HG02943 (cell line): ENCODE measurements around the gene GPSM1.

Source experiments
- ATAC-seq: cut with Tn5 transposase; IDR thresholded peaks from one replicate; pipeline ENCODE4 v1.9.1; 2021; ENCODE audit warnings: mild to moderate bottlenecking, low read depth, moderate library complexity; ENCODE audit not compliant: unreplicated experiment

Gene GPSM1

DNA sequence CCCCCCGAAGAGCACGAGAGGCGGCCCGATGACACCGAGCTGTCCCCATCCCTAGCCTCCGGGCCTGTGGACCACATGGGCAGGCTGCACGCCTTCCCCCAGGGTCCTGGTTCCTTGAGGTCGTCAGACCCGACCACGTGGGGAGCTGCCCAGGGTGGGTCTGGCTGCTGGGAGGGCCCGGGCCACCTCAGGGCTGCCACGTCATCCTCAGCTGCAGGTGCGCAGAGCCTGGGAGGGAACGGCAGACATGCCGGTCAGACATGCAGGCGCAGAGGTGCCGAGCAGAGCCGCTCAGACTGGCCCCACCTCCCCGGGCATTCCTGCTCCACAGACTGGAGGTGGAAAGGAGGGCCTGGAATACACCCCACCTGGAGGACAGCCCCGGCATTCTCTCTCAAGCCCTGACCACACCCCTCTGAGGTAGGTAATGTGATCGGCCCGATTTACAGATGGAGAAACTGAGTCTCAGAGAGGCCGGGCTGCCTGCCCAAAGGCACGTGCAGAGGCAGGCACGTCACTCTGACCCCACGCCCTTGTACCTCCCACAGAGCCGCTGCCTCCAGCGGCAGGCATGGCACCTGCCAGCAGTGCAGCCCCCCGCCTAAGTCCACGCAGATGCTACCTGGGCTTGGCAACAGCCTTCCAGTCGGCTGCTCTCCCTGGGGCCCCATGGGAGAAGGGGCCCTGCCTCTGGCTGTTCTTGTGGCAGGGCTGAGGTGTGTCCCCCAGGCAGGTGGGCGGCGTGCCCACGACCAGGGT, 24.1 kb upstream of the GPSM1 start:
- no peak for ATAC-seq

DNA sequence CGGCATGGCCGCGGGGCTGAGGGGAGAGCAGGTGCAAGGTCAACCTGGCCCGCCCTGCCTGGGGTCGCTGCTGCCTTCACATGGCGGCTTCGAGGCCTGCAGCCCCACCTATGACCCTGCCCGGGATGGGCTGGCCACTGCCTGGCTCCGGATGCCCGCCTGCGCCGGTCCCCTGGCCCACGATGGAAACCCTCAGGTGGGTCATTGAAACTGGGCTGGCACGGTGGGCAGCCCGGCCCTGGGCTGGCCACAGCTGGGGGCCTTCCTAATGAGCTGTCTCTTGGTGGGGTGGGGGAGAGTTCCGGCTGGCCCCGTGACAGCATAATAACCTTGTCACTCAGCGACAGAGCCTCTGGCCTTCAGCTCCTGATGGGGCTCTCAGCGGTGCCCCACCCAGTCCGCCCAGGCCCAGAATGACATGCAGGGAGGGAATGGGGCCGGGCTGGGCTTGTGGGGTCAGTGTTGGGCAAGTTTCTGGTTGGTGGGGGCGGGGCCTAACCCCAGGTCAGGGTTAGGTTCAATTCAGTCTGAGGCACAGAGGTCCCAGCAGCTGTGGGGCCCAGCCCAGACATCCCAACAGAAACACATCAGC, 23.4 kb upstream of the GPSM1 start, which contains the start of gene CCDC187:
CCDC187 (minus strand) TSS at position 270 of the 592 bp plus-strand sequence; CDS start at position 6, 264 bp downstream.
- no peak for ATAC-seq

DNA sequence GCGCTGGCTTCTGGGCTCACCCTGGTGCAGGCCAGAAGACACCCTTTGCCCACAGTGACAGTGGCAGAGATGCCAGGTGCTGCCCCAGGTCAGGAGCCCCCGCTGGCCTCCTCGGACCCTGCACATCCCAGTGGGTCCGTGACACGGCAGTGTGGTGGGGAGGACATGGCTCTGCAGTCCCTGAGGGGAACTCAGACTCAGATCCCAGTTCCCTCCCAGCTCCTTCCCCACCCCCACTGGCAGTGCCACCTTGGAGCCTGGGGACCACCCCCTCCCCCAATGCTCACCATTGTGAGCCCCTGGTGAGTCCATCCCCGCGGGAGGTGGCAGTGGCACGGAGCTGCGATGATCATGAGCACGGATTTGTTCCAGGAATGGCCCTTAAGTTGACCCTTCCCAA, 22.9 kb upstream of the GPSM1 start:
- no peak for ATAC-seq

DNA sequence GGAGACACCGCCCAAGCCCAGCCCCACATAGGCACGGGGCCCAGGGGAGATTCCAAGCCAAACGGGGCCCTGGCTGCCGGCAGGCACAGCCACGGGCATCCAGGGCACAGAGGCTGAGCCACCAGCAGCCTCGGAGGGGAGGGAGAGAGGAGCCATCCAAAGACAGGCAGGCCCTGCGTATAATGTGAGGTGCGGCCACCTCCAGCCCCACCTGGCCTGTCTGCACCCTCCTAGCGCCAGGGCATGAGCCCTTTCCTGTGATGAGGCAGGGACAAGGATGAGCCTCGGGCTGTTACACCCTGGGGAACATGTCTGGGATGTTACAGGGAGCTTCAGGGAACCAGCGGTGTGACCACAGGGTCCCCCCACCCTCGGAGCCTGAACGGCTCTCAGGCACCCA, 22.4 kb upstream of the GPSM1 start:
- no peak for ATAC-seq

DNA sequence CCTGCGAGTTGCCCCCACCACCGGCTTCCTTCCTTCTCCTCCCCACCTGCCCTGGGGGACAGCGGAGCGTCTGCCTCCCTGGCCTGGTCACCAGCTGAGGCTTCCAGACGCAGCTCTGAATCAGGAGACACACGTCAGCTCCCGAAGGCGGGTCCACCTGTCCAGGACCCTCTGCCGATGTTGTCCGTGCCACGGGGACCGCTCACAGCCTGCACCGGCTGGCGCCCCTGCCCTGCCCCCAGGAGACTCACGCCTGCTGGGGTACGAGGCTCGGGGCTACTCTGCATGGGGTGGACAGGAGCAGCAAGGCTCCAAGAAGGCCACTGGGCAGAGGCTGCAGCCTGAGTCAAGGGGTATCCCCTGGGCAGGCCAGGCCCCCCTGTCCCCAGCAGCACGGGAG, 21.5 kb upstream of the GPSM1 start:
- no peak for ATAC-seq

DNA sequence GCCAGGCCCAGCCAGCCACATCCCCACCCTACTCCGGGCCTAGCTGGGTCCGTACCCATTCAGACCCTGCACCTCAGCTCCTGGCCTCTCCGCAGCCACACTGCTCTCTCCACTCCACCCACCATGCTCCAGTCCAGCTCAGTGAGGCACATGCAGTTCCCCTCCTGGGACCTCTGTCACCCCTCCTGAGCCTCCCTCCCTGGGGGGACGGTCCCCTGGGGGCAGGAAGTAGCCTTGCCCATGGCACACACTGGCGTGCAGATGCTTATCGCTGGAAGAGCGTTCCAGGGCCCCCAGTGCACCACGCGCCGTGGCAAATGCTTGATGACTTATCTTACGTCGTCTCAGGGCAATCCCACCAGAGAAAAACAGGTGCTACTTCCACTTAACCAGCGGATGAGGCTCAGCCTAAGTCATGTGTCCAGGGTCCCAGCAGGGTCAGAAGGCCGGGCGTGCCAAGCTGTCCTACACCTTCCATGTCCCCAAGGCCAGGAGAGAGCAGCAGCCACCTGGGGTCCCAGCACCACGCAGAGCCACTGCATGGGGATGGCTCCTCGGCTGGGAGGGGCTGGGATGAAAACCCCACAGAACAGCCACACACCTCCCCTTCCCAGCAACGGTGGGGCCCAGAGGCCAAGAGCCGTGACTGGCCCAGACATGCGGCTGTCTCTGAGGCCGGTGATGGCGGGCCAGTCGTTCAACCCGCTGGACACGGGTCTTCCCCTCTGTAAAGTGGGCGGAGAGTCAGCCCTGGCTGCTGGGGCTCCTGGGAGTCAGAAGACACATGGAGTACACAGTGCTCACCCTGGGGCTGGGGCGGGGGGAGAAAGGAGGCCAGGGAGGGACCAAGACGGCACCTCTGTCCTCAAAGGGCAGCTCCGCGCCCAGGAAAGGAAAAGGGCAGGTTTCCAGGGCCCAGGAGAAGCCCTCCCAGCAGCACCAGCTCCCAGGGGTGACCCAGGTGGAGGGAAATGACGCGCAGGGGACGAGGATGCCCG, 20.8 kb upstream of the GPSM1 start:
- ATAC-seq: no peak

DNA sequence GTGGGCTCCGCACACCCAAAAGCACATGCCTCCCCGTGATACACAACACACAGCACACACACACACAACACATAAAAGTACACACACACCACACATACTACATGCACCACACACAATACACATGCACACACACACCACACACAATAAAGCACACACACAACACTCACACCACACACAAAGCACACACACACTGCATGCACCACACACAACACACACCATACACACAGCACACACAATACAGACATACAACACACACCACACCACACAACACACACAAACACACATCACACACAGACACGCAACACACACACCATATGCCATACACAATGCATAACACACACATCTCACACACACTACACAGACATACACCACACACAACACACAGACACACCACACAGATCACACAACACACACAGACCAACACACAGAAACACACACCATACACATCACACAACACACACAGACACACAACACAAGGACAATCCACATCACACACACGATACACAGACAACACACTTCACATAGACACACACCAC, 20.1 kb upstream of the GPSM1 start:
- no peak for ATAC-seq

DNA sequence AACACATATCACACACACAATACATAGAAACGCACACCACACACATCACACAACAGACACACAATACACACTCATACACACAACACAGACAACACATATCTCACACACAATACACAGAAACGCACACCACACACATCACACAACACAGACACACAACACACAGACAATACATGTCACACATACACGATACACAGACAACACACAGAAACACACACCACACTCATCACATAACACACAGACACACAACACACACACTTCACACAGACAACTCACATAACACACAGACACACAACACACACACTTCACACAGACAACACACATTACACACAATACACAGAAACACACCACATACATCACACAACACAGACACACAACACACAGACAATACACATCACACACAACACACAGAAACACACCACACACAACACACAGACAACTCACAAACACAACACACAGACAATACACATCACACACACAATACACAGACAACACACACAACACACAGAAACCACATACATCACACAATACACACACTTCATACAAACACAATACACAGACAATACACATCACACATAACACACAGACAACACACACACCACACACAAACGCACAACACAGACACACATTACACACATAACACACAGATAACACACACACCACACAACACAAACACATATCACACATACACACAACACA, 19.2 kb upstream of the GPSM1 start:
- no peak for ATAC-seq

DNA sequence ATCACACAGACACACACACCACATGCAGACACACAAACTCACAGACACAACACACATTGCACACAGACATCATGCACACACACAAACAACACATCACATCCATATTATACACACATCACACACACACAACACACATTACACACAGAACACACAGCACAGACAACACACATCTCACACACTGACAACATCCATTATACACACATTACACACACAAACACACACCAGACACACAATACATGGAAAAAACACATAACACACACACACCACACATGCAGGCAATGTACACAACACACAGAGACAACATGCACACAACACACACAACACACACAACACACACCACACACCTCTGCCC, 18.7 kb upstream of the GPSM1 start:
- no peak for ATAC-seq

DNA sequence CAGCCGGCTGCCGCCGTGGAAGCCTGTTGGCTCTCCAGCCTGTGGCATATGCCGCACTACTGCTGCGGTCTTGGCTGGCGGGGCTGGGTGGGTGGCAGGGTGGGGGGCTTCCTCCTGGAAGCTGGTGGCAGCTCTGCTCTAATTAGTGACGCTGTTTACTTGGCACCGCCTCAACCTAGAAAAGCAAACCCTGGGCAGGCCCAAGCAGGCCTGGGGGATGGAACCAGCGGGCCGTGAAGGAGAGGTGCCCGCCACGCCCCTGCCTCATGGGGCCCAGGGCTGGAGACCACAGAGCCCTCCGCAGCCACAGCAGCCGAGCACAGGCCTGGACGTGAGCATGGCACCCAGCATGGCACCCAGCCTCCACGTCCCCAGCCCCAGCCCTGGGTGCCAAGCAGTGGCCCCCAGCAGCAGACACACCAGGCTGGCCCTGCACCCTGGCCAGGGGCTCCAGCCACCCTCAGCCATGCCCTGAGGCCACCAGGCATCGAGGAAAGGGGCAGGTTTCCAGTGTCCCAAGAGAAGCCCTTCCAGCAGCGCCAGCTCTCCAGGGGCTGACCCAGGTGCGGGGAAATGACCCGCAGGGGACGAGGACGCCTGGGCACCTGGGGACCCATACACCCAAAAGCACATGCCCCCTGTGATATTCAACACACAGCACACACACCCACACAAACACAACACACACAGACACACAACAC, 18.1 kb upstream of the GPSM1 start:
- ATAC-seq: no peak

DNA sequence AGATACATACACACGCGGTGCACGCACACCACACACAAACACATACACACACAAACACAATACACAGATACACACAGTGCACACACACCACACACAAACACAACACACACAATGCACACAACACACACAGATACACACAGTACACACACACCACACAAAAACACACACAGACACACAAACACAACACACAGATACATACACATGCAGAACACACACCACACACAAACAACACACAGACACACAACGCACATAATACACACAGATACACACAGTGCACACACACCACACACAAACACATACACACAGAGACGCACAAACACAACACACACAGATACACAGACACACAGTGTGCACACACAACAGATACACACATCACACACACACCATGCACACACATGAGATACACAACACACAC, 17.5 kb upstream of the GPSM1 start:
- ATAC-seq: no peak

DNA sequence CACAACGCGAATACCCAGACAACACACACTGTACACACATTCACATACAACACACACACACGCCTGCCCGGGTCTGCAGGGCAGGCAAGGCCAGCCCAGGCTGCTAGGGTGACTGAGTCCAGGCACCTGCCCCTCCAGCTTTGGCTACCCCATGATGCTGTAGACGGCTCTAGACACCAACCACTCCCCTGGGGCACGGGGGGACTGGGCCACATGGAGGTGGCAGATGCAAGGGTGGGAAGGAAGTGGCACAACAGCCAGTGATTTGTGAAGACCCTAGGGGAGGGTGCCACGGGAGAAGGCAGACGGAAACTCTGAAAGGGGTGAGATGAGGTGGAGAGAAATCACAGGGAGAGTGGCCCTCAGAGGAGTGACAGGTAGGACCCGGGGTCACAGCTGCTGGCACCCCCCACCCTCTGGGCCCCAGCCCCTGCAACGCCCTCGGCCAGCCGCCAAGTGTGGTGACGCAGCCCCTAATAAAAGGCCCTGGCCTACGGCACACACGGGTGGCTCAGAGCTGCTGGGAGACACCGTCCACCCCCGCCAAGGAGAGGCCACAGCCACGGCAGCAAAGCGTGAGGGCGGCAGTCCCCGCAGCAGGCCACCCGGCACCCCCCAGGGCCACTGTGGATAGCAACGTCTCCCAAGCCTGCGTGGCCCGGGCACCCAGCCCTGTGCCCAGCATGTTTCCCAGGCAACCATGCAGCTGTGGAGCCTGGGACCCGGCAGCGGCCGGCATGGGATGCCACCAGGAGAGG, 16.9 kb upstream of the GPSM1 start:
- no peak for ATAC-seq

DNA sequence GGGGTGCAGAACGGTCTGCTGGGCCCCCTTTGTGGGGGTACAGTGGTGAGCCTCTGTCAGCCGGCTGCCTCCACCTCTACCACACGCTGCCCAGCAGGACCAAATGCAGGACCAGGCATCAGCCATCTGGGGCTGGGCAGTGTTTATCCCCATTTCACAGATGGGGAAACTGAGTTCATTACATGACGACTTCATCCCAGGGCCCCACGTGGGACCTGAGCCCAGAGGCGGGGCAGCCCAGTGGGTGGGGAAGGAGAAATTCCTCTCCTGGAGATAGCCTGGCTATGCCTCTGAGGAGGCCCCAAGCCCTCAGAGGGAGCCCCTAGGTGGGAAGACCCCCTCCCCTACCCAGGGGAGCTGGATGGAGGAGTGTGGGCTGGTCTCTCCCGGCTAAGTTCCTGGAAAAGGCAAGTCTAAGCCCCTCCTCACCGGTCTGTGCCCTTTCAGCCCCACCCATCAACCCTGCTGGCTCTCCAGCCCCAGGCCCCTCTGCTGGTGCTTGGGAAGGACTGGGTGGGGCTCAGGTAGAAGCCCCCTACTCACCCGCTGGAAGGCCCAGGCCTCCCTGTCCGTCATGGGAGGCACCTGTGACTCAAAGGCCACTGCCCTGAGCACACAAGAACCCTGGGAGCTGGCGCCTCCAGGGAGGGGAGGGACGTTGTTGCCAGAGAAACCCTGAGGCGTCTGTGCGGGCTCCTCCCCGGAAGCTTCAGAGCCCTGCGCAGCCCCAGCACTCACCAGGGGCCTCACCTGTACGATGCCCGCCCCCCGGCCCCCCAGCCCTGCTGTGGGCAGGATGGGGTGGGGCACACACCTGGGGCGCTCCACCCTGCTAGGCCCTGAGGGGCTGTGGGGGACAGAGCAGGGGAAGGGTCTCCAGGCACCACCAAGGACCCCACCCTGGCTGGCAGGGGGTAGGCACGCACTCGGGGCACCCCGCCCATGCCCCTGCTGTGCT, 16.0 kb upstream of the GPSM1 start:
- ATAC-seq: no peak

DNA sequence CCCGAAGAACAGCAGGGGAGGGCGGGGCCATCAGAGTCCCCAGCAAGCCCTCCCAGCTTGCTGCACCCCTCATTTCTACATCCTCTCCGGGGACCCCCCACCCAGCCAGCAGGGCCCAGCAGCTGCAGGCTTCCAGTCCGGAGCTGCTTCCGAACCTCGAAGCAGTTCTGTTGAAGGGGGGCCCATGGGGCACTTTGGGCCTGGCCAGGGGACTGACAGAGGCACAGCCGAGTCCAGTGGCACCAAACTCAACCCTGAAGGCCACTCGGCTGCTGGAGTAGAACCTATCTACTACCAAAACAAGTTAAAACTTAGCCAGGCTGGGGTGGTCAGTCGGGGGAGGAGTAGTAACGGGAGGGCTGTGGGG, 15.3 kb upstream of the GPSM1 start:
- ATAC-seq: no peak

DNA sequence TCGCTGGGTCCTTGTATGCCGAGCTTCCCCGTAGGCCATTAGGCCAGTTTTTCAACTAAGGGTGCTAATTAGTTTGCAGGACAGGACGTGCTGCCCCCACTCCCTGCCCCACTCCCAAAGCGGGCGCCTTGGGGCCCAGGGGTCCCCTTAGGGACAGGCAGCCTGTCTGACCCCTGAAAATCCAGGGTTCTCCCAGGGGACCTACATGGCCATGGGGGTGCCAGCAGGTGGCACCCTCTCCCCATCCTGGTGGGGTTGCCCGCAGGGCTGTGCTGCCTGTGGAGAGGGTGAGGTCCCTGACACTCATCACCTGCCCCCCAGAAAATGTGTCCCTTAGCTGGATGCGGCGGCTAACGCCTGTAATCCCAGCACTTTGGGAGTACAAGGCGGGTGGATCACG, 14.9 kb upstream of the GPSM1 start:
- no peak for ATAC-seq

DNA sequence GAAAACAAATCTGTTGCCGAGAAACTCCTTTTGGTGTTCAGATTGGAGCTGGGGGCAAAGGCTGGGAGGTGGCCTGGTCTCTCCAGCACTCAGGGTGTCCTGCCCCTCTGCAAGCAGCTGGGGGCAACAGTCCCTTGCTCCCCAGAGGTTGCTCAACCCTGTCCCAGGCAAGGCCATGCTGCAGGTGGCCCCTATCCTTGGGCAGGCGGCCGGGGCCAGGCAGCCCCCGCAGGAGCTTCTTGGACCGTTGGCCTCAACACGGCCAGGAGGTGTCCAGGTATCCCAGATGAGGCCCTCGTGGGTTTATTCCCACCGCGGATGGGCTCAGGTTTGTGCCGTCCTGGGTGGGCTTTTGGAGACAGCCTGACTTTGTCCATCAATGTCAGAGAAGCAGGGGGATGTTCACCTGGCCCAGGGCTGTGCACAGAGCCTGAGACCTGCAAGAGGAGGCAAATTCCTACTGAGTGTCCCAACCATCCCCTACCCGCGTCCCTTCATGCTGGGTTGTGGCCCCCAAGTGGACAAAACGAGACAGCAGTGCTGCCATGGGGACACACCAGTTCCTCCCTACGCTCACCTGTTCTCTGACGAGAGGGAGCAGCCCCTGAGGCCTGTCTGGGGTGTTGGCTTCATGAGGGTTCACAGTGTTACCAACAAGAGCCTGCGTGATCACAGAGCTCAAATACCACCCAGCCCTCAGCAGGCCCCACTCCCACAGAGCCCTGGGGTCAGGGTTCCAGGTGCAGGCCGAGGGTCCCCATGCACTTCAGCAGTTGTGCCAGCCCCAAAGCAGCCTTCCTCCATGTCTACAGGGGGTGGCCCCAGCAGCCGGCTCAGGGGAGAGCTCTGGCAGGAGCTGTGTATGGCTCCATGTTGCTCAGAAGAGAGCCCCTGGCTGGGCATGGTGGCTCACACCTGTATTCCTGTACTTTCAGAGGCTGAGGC, 14.0 kb upstream of the GPSM1 start:
- ATAC-seq: no peak

DNA sequence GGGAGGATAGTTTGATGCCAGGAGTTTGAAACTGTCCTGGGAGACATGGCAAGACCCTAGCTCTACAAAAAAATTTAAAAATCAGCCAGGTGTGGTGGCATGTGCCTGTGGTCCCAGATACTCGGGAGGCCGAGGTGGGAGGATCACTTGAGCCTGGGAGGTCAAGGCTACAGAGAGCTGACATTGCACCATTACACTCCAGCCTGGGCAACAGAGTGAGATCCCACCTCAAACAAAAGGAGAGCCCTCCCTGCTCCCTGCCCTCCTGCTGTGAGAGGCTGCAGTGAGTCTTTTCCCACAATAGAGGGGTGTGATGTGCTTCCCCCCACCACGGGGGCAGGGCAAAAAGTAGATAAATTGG, 13.3 kb upstream of the GPSM1 start:
- no peak for ATAC-seq
